Right atrium auricular region (tissue), 2 donors: ENCODE data around the gene TACC3. TPM values are rescaled to one million over a fixed set of nuclear protein-coding genes. Genes with fewer than 3 reads are reported as not detected.

Source experiments
- DNase-seq: peaks from one replicate; pipeline ENCODE4 v3.0.0-alpha.2; 2019; ENCODE audit warnings: low spot score
- H3K27ac ChIP-seq, 2 donors: fragments of 200-600 bp; sonication (generic); 1 replicate in 1 of 2; 2 replicates in 1 of 2; pipeline ENCODE4 v1.5.1; 2016 to 2019
- H3K27me3 ChIP-seq, 2 donors: fragments of 200-600 bp; sonication (generic); one replicate each; pipeline versions ENCODE4 v1.5.1 to v1.6.0; 2017 to 2019
- H3K36me3 ChIP-seq: fragments of 200-600 bp; sonication (generic); one replicate; pipeline ENCODE4 v1.5.1; 2016
- H3K4me1 ChIP-seq, 2 donors: fragments of 200-600 bp; sonication (generic); one replicate each; pipeline versions ENCODE4 v1.5.1 to v1.6.0; 2017 to 2019
- H3K4me3 ChIP-seq, 2 donors: fragments of 200-600 bp; sonication (generic); 1 replicate in 1 of 2; 2 replicates in 1 of 2; pipeline ENCODE4 v1.5.1; 2017 to 2019; ENCODE audit warnings: mild to moderate bottlenecking in 1 of 2, moderate library complexity in 1 of 2
- H3K9me3 ChIP-seq, 2 donors: fragments of 200-600 bp; sonication (generic); one replicate each; pipeline ENCODE4 v1.5.1; 2019
- CTCF ChIP-seq, 2 donors: fragments of 200-600 bp; sonication (generic); IDR thresholded peaks; one replicate each; pipeline ENCODE4 v1.5.1; 2019; ENCODE audit warnings: antibody characterized with exemption in 2 of 2
- total RNA-seq, 2 donors: library from RNA; depleted of rRNA; stranded (reverse); fragments of >200 nt; gene quantifications; one replicate each; pipeline ENCODE4 v1.1.0, GENCODE V29; 2016

The TACC3 gene
- total RNA-seq, 2 donors from 2014 or later, result 3.7 to 5.3 TPM

- peaks cover 0 to 7% of the 10 kb centered on the region in 2 donors for H3K4me1 ChIP-seq
- TF ChIP-seq CTCF (IDR thresholded peaks at IDR 0.05), result no peak
- no peak overlapping the region for H3K4me3 ChIP-seq
- H3K9me3 ChIP-seq, result no peaks in the 10 kb centered on the region
- no peaks in the 10 kb centered on the region for H3K36me3 ChIP-seq
- H3K27me3 ChIP-seq, result no peaks in the 10 kb centered on the region
- no peak overlapping the region for H3K27ac ChIP-seq
- no peak for DNase-seq
These were observed 56.7 kb downstream of the TACC3 start for GRCh38 chr4:1777822-1778641.

GRCh38 chr4:1778642-1779392 lies 57.5 kb downstream of the TACC3 start:
- DNase-seq, result no peak
- no peak for TF ChIP-seq CTCF (IDR thresholded peaks at IDR 0.05)
- Histone ChIP-seq H3K4me3 (no peak overlapping the region), H3K27me3 (no peaks in the 10 kb centered on the region), H3K36me3 (no peaks in the 10 kb centered on the region), H3K27ac (no peak overlapping the region), H3K9me3 (no peaks in the 10 kb centered on the region), H3K4me1 (peaks cover 0 to 7% of the 10 kb centered on the region in 2 donors)

- no peak for DNase-seq
- Histone ChIP-seq H3K36me3 (no peaks in the 10 kb centered on the region), H3K27ac (no peak overlapping the region), H3K4me3 (no peak overlapping the region), H3K9me3 (no peaks in the 10 kb centered on the region), H3K27me3 (no peaks in the 10 kb centered on the region), H3K4me1 (peaks cover 0 to 10% of the 10 kb centered on the region in 2 donors)
- no peak for TF ChIP-seq CTCF (IDR thresholded peaks at IDR 0.05)
These were observed 58.5 kb downstream of the TACC3 start for GRCh38 chr4:1779588-1780382.

- H3K9me3 ChIP-seq, result no peaks in the 10 kb centered on the region
- no peak overlapping the region for H3K27ac ChIP-seq
- H3K4me1 ChIP-seq, result peaks cover 0 to 16% of the 10 kb centered on the region in 2 donors
- no peak for TF ChIP-seq CTCF (IDR thresholded peaks at IDR 0.05)
- H3K4me3 ChIP-seq, result no peak overlapping the region
- DNase-seq, result no peak
- no peaks in the 10 kb centered on the region for H3K27me3 ChIP-seq
- no peaks in the 10 kb centered on the region for H3K36me3 ChIP-seq
These were observed 59.1 kb downstream of the TACC3 start for GRCh38 chr4:1780435-1780834.

GRCh38 chr4:1783015-1783414 lies 61.7 kb downstream of the TACC3 start:
- Histone ChIP-seq H3K4me3 (no peak overlapping the region), H3K27ac (no peak overlapping the region), H3K9me3 (no peaks in the 10 kb centered on the region), H3K36me3 (no peaks in the 10 kb centered on the region), H3K4me1 (peaks cover 0 to 14% of the 10 kb centered on the region in 2 donors), H3K27me3 (no peaks in the 10 kb centered on the region)
- no peak for DNase-seq
- TF ChIP-seq CTCF (IDR thresholded peaks at IDR 0.05), result no peak
